Osteocyte (in vitro differentiated cells): ENCODE measurements around the gene DNAJC7. TPM values are rescaled to one million over a fixed set of nuclear protein-coding genes. Genes with fewer than 3 reads are reported as not detected.

ENCODE experiments used
- DNase-seq: peaks from one replicate; pipeline ENCODE4 v3.0.0; 2021; ENCODE audit warnings: mixed read lengths; ENCODE audit not compliant: unreplicated experiment; ENCODE audit errors: extremely low spot score
- H3K27ac Mint-ChIP-seq: one replicate; pipeline ENCODE4 v1.8.0; 2021; ENCODE audit warnings: mild to moderate bottlenecking, mixed read lengths; ENCODE audit not compliant: unreplicated experiment
- H3K27me3 Mint-ChIP-seq: one replicate; pipeline ENCODE4 v1.8.0; 2021; ENCODE audit warnings: mixed read lengths; ENCODE audit not compliant: unreplicated experiment
- H3K36me3 Mint-ChIP-seq: one replicate; pipeline ENCODE4 v1.8.0; 2021; ENCODE audit warnings: mixed read lengths; ENCODE audit not compliant: unreplicated experiment
- H3K4me1 Mint-ChIP-seq: one replicate; pipeline ENCODE4 v1.8.0; 2021; ENCODE audit warnings: mixed read lengths; ENCODE audit not compliant: unreplicated experiment
- H3K4me3 Mint-ChIP-seq: one replicate; pipeline ENCODE4 v1.8.0; 2021; ENCODE audit warnings: mild to moderate bottlenecking, moderate library complexity, mixed read lengths; ENCODE audit not compliant: unreplicated experiment
- H3K9me3 Mint-ChIP-seq: one replicate; pipeline ENCODE4 v1.8.0; 2021; ENCODE audit warnings: mixed read lengths; ENCODE audit not compliant: unreplicated experiment
- total RNA-seq: library from RNA; stranded (reverse); gene quantifications from 2 replicates; pipeline ENCODE4 v1.2.1, GENCODE V29; 2021
- TF ChIP-seq, protein P1 (sequence below): fragments of 200-600 bp; sonication (generic); IDR thresholded peaks from 2 replicates; pipeline ENCODE4 v1.5.0; 2021; ENCODE audit warnings: antibody characterized with exemption, mild to moderate bottlenecking, moderate library complexity

DNAJC7 gene
- total RNA-seq, 1 donor from 2014 or later: 73.9 TPM

DNA sequence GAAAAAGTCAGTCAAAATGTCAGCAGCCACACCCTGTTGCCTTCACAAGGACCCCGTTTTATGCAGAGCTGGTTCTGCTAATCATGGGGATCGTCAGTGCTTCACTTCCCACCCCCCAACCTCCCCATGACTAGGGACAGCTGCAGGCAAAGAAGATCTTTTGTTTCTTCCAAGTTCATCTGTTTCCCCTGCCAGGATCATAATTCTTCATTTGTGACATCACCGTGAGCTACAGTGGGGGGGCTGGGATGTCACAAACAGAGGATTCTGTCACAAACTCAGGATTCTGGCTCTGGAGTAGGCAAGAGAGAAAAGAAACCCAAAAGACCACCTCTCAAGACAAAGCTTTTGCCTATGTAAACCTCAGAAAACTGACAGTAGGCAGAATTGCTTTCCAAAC, 24.7 kb downstream of the DNAJC7 start:
- H3K27me3 Mint-ChIP-seq: no peaks in the 10 kb centered on the region
- TF ChIP-seq, protein P1, sequence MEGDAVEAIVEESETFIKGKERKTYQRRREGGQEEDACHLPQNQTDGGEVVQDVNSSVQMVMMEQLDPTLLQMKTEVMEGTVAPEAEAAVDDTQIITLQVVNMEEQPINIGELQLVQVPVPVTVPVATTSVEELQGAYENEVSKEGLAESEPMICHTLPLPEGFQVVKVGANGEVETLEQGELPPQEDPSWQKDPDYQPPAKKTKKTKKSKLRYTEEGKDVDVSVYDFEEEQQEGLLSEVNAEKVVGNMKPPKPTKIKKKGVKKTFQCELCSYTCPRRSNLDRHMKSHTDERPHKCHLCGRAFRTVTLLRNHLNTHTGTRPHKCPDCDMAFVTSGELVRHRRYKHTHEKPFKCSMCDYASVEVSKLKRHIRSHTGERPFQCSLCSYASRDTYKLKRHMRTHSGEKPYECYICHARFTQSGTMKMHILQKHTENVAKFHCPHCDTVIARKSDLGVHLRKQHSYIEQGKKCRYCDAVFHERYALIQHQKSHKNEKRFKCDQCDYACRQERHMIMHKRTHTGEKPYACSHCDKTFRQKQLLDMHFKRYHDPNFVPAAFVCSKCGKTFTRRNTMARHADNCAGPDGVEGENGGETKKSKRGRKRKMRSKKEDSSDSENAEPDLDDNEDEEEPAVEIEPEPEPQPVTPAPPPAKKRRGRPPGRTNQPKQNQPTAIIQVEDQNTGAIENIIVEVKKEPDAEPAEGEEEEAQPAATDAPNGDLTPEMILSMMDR: no peak
- no peak for DNase-seq
- peaks cover 58% of the 10 kb centered on the region for H3K36me3 Mint-ChIP-seq
- H3K27ac Mint-ChIP-seq: no peak overlapping the region
- no peaks in the 10 kb centered on the region for H3K9me3 Mint-ChIP-seq
- no peak overlapping the region for H3K4me3 Mint-ChIP-seq
- H3K4me1 Mint-ChIP-seq: no peaks in the 10 kb centered on the region

DNA sequence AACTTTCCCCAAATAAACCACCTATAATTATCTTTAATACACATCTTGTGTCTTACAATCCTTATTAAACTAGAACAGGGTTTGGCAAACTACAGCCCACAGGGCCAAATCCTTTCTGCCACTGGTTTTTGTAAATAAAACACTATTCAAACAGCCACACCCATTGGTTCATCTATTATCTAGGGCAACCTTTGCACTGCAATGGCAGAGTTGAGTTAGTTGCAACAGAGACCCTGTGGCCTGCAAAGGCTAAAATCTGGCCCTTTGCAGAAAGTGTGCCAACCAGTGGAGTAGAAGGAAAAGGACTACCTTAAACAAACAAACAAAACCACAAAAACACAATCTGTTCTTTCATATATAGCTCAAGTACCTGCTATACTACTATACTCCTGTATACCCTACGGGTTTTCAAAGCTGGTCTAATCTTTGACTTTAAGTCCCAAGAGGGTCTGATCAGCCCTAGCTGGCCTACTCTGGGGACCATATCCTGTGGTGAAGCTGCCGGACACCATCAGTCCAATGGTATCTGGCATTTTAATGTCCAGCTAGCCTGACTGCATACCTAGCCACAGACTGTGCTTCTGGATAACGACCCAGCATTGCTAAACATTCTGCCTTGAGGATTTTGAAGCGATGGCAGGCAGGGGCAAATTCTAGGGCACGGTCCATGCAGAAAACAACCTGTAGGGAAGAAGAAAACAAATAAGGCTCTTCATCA, 27.4 kb downstream of the DNAJC7 start:
- no peak for DNase-seq
- H3K4me3 Mint-ChIP-seq: no peak overlapping the region
- no peak overlapping the region for H3K27ac Mint-ChIP-seq
- no peaks in the 10 kb centered on the region for H3K4me1 Mint-ChIP-seq
- TF ChIP-seq, protein P1: no peak
- no peaks in the 10 kb centered on the region for H3K27me3 Mint-ChIP-seq
- H3K36me3 Mint-ChIP-seq: peaks cover 60% of the 10 kb centered on the region
- no peaks in the 10 kb centered on the region for H3K9me3 Mint-ChIP-seq

DNA sequence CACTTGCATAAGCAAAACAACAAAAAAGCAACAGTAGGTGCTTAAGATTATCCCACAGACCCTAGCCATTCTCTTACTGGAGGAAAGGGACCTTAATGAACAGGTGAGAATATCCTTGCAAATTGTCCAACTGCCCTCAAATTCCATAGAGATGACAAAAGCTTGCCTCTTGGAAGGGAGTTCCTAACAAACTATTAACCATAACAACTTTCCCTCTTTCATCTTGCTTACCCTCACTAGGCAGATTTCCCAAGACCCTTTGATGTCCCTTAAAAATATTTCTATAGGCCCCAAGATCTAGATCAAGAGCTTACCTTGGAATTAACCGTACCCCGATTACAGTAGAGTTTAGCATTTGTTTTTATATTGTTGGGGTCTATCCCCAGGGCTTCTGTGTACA, 28.8 kb downstream of the DNAJC7 start:
- DNase-seq: no peak
- H3K27me3 Mint-ChIP-seq: no peaks in the 10 kb centered on the region
- TF ChIP-seq, protein P1: no peak
- H3K4me1 Mint-ChIP-seq: no peaks in the 10 kb centered on the region
- no peak overlapping the region for H3K27ac Mint-ChIP-seq
- H3K36me3 Mint-ChIP-seq: peaks cover 62% of the 10 kb centered on the region
- H3K4me3 Mint-ChIP-seq: no peak overlapping the region
- no peaks in the 10 kb centered on the region for H3K9me3 Mint-ChIP-seq

DNA sequence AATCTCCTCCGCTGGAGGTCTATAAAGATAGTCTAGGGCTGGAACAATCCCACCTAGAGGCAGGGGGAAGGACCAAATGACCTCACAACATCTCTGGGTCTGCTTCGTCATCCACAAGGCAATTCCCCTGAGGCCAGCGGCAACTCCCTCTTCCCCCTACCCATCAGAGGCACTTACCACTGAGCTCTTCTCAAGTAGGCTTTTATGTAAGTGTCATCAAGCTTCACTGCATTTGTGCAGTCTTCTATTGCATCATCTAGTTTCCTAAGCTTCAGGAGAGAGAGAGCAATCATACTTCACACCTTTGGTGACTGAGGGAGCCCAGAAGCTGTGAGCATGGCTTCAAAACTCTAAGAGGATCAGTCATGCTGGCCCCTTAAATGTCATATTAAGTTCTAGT, 29.6 kb downstream of the DNAJC7 start:
- Mint-ChIP-seq H3K27ac (no peak overlapping the region), H3K4me1 (no peaks in the 10 kb centered on the region), H3K36me3 (peaks cover 59% of the 10 kb centered on the region), H3K27me3 (no peaks in the 10 kb centered on the region), H3K9me3 (no peaks in the 10 kb centered on the region), H3K4me3 (no peak overlapping the region)
- DNase-seq: no peak
- TF ChIP-seq, protein P1: no peak

DNA sequence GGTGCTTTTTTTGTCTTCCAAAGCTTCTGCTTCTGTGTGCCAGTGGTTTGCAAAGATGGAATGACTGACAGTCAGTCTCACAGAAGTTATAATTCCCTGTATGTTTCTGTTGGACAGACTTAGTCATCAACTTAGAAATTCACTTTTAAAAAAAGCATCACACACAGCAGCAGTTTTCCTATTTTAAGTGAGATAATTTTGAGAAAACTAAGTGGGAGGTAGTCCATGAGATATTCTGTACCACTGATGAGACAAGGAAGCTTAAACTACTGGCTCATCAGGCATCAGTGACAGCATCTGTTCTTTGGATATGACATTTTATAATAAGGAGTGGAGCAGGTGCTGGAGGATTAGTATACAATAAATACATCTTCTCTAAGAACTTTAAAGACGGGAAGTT, 30.6 kb downstream of the DNAJC7 start:
- Mint-ChIP-seq H3K27ac (no peak overlapping the region), H3K27me3 (no peaks in the 10 kb centered on the region), H3K9me3 (no peaks in the 10 kb centered on the region), H3K4me3 (no peak overlapping the region), H3K36me3 (peaks cover 61% of the 10 kb centered on the region), H3K4me1 (no peaks in the 10 kb centered on the region)
- no peak for DNase-seq
- TF ChIP-seq, protein P1: no peak
